H1 (cell line): Measurements from ENCODE around the gene CTIF.

ENCODE experiments used
- BCL11A ChIP-seq, 2 experiments: IDR thresholded peaks; one replicate each; pipeline ENCODE4 v1.6.1; 2011; ENCODE audit warnings: low read depth in 2 of 2, low read length in 2 of 2, mild to moderate bottlenecking in 2 of 2
- CBX8 ChIP-seq: fragments of 300-800, 300-1000 bp; sonication (generic); IDR thresholded peaks from 2 replicates; pipeline ENCODE4 v1.7.1; 2016; ENCODE audit warnings: low read depth, low read length, borderline replicate concordance
- CTCF ChIP-seq, 3 experiments: IDR thresholded peaks; 1 replicate in 2 of 3; 2 replicates in 1 of 3; pipeline versions ENCODE4 v1.5.1 to v1.6.1; 2011; ENCODE audit warnings: low read length in 3 of 3, mild to moderate bottlenecking in 3 of 3, inconsistent platforms in 2 of 3, low read depth in 1 of 3, moderate library complexity in 1 of 3; ENCODE audit not compliant: insufficient read depth in 1 of 3; ENCODE audit errors: control extremely low read depth in 1 of 3
- PHF8 ChIP-seq: fragments of 200-600 bp; sonication (generic); conservative IDR thresholded peaks from 2 replicates; pipeline ENCODE4 v1.7.1; 2012; ENCODE audit warnings: low read depth, mild to moderate bottlenecking, inconsistent platforms, low read length, moderate library complexity
- POLR2A ChIP-seq, 2 experiments: IDR thresholded peaks; 1 replicate in 1 of 2; 2 replicates in 1 of 2; pipeline ENCODE4 v1.6.1; 2011; ENCODE audit warnings: low read depth in 2 of 2, low read length in 2 of 2, mild to moderate bottlenecking in 2 of 2; ENCODE audit errors: control extremely low read depth in 1 of 2
- SAP30 ChIP-seq: fragments of 300-600 bp; sonication (generic); IDR thresholded peaks from 2 replicates; pipeline ENCODE4 v1.7.1; 2012; ENCODE audit warnings: low read length, moderate library complexity, mild to moderate bottlenecking, inconsistent platforms; ENCODE audit not compliant: insufficient read depth, insufficient replicate concordance
- SIRT6 ChIP-seq: IDR thresholded peaks from one replicate; pipeline ENCODE4 v1.7.1; 2012; ENCODE audit warnings: low read length, inconsistent platforms
- SIX5 ChIP-seq: IDR thresholded peaks from 2 replicates; pipeline ENCODE4 v1.6.1; 2011; ENCODE audit warnings: mild to moderate bottlenecking, low read depth, low read length
- SP2 ChIP-seq: IDR thresholded peaks from 2 replicates; pipeline ENCODE4 v1.6.1; 2012; ENCODE audit warnings: mild to moderate bottlenecking, low read length, inconsistent platforms

- TF ChIP-seq SP2 (no peak), SAP30 (no peak), BCL11A (IDR thresholded peaks at IDR 0.05; ENCODE audit: low read depth in 2 of 2, low read length in 2 of 2) (no peak), CTCF (IDR thresholded peaks at IDR 0.05; ENCODE audit: control extremely low read depth in 1 of 3, insufficient read depth in 1 of 3, low read depth in 1 of 3, low read length in 3 of 3) (no peak), SIX5 (no peak), SIRT6 (no peak), POLR2A (IDR thresholded peaks at IDR 0.05; ENCODE audit: control extremely low read depth in 1 of 2, low read depth in 2 of 2, low read length in 2 of 2) (no peak), CBX8 (no peak), PHF8 (no peak)
Observed at GRCh38 chr18:48682768-48683167, 143.9 kb downstream of the CTIF start.
